Suprapubic skin (tissue), 4 donors: ENCODE measurements around the gene CFAP52. TPM values are rescaled to one million over a fixed set of nuclear protein-coding genes. Genes with fewer than 3 reads are reported as not detected.

Experiments
- DNase-seq, 2 donors: peaks; one replicate each; pipeline ENCODE4 v3.0.0-alpha.2; 2019; ENCODE audit warnings: low spot score in 2 of 2
- H3K27ac ChIP-seq: fragments of 200-600 bp; sonication (generic); one replicate; pipeline ENCODE4 v1.5.1; 2019
- H3K27me3 ChIP-seq: fragments of 200-600 bp; sonication (generic); one replicate; pipeline ENCODE4 v1.5.1; 2019
- H3K36me3 ChIP-seq: fragments of 200-600 bp; sonication (generic); one replicate; pipeline ENCODE4 v1.5.1; 2019
- H3K4me1 ChIP-seq: fragments of 200-600 bp; sonication (generic); one replicate; pipeline ENCODE4 v1.5.1; 2019
- H3K4me3 ChIP-seq: fragments of 200-600 bp; sonication (generic); one replicate; pipeline ENCODE4 v1.5.1; 2019; ENCODE audit warnings: mild to moderate bottlenecking
- H3K9me3 ChIP-seq: fragments of 200-600 bp; sonication (generic); one replicate; pipeline ENCODE4 v1.5.1; 2019
- EP300 ChIP-seq: sonication (generic); formaldehyde crosslinking; IDR thresholded peaks from one replicate; pipeline ENCODE4 v1.6.1; 2017; ENCODE audit warnings: antibody characterized with exemption
- POLR2A ChIP-seq, 2 donors: fragments of 450-650 bp; IDR thresholded peaks; one replicate each; pipeline ENCODE4 v1.6.1; 2017; ENCODE audit warnings: antibody characterized with exemption in 2 of 2, mild to moderate bottlenecking in 2 of 2, moderate library complexity in 2 of 2
- POLR2AphosphoS5 ChIP-seq, 3 donors: sonication (generic); formaldehyde crosslinking; IDR thresholded peaks; one replicate each; pipeline ENCODE4 v1.6.1; 2017; ENCODE audit warnings: antibody characterized with exemption in 3 of 3
- WGBS: methylation state at CpG from one replicate; pipeline ENCODE4 v1.1.5; 2018; 5-methylcytosine and 5-hydroxymethylcytosine counted together
- total RNA-seq, 4 donors: library from RNA; depleted of rRNA; stranded (reverse); fragments of >200 nt; gene quantifications; one replicate each; pipeline ENCODE4 v1.1.0, GENCODE V29; 2016
- TF ChIP-seq, protein P1 (sequence below), 2 donors: fragments of 200-600 bp in 1 of 2; fragments of 450-650 bp in 1 of 2; sonication (generic) in 1 of 2; IDR thresholded peaks; one replicate each; pipeline ENCODE4 v1.5.1; 2016 to 2019; ENCODE audit warnings: antibody characterized with exemption in 2 of 2, mild to moderate bottlenecking in 1 of 2, moderate library complexity in 1 of 2

Gene CFAP52
- total RNA-seq, 4 donors from 2014 or later, result not detected

DNA sequence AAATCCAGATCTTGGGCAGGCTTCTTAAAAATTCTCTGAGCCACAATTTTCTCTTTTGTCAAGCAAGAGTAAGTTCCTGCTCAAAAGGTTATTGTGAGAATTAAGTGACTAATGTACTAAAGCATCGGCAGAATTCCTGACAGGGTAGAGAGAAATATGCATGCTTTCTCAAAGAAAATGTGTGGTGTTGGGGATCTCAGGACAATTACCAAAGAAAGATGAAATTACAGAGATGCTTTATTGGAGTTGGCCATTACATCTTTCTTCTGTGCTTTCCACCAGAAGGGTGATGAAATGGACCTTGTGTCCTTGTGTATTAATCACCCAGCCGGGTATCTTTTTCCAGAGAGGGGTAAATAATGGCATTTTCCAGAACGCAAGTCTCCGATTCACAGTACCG lies 67.2 kb downstream of the CFAP52 start:
- no peak for DNase-seq
- 92% methylated on average over 5 of the region's 5 CpGs for WGBS
- H3K27ac ChIP-seq, result no peak overlapping the region
- no peak for TF ChIP-seq EP300
- TF ChIP-seq, protein P1, sequence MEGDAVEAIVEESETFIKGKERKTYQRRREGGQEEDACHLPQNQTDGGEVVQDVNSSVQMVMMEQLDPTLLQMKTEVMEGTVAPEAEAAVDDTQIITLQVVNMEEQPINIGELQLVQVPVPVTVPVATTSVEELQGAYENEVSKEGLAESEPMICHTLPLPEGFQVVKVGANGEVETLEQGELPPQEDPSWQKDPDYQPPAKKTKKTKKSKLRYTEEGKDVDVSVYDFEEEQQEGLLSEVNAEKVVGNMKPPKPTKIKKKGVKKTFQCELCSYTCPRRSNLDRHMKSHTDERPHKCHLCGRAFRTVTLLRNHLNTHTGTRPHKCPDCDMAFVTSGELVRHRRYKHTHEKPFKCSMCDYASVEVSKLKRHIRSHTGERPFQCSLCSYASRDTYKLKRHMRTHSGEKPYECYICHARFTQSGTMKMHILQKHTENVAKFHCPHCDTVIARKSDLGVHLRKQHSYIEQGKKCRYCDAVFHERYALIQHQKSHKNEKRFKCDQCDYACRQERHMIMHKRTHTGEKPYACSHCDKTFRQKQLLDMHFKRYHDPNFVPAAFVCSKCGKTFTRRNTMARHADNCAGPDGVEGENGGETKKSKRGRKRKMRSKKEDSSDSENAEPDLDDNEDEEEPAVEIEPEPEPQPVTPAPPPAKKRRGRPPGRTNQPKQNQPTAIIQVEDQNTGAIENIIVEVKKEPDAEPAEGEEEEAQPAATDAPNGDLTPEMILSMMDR (IDR thresholded peaks at IDR 0.05), result no peak
- no peak for TF ChIP-seq POLR2AphosphoS5 (IDR thresholded peaks at IDR 0.05)
- TF ChIP-seq POLR2A (IDR thresholded peaks at IDR 0.05), result no peak
- H3K9me3 ChIP-seq, result no peaks in the 10 kb centered on the region
- no peaks in the 10 kb centered on the region for H3K36me3 ChIP-seq
- no peak overlapping the region for H3K4me3 ChIP-seq
- peaks cover 24% of the 10 kb centered on the region for H3K4me1 ChIP-seq
- H3K27me3 ChIP-seq, result peaks cover 15% of the 10 kb centered on the region

DNA sequence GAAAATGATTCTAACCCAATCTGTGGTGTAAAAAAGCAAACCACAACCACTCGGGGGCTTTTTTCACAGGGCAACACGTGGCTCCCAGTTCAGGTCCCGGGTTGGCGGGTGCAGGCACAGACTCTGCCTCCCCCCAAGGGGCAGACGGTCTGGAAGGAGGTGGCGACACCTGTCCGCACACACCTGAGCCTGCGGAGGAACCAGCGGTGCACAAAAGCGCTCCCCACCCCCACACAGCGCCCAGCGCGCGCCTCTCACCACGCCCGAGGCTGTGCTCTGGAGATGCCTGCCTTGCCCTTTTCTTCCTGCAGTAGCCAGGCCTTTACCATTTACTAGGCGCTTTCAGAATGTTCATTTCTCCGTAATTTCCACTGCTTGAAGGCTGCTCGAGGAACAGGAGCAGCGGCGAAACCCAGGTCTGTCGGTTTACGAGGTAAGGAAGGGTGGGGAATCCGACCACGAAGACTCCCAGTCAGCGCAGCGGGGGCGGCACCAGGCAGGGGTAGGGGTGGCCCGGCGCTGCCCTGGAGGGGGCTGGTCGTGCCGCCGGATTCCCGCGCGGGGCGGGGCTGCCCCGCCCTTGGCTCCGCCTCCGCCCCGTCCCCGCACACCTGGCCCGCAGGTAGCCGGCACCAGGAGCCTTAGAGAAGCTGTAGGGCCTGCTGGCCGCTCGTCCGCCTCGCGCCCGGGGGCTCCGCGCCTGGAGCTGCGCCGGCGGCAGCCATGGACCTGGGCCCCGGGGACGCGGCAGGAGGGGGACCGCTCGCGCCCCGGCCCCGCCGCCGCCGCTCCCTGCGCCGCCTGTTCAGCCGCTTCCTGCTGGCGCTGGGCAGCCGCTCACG lies 68.7 kb downstream of the CFAP52 start, which contains the start of gene USP43:
Gene USP43 (plus strand): TSS at position 608 of the 842 bp plus-strand sequence. CDS start 116 bp downstream, at position 724.
- Histone ChIP-seq H3K27ac (peak within 1 kb of the TSS; percentile 31), H3K4me3 (peak within 1 kb of the TSS; percentile 69), H3K27me3 (peaks cover 18% of the 10 kb centered on the region), H3K4me1 (peaks cover 24% of the 10 kb centered on the region), H3K36me3 (no peaks in the 10 kb centered on the region), H3K9me3 (no peaks in the 10 kb centered on the region)
- TF ChIP-seq EP300, result no peak
- TF ChIP-seq, protein P1 (IDR thresholded peaks at IDR 0.05), result no peak
- TF ChIP-seq POLR2AphosphoS5 (IDR thresholded peaks at IDR 0.05), result no peak
- TF ChIP-seq POLR2A (IDR thresholded peaks at IDR 0.05), result no peak
- no CpG with 5 or more reads among the region's 72 CpGs for WGBS
- peak in 1 of 2 donors; percentile 77 for DNase-seq

- Histone ChIP-seq H3K27ac (peak overlapping the region; percentile 31), H3K27me3 (peaks cover 18% of the 10 kb centered on the region), H3K4me1 (peaks cover 24% of the 10 kb centered on the region), H3K4me3 (peak overlapping the region; percentile 69), H3K9me3 (no peaks in the 10 kb centered on the region), H3K36me3 (no peaks in the 10 kb centered on the region)
- no peak for TF ChIP-seq POLR2AphosphoS5 (IDR thresholded peaks at IDR 0.05)
- TF ChIP-seq POLR2A (IDR thresholded peaks at IDR 0.05), result no peak
- no peak for TF ChIP-seq EP300
- TF ChIP-seq, protein P1 (IDR thresholded peaks at IDR 0.05), result no peak
- DNase-seq, result peak in 1 of 2 donors; percentile 54
- WGBS, result 11% methylated on average over 10 of the region's 51 CpGs
Measured at GRCh38 chr17:9645851-9646545, 69.6 kb downstream of the CFAP52 start.

DNA sequence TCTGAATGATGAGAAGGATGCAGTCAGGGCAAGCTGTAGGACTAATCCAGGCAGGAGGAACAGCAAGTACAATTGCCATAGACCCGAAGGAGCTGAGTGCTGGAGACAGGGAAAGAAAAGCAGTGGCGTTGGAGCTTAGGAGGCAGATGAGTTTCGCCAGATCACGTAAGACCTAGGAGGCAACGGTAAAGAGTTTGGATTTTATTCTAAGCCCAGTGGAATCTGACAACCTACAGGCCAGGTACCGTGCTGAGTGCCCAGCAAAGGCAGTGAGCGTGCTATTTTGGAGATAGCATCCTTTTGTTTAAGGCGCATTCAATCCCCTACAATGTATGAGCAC lies 70.1 kb downstream of the CFAP52 start:
- peak in 1 of 2 donors; percentile 32 for DNase-seq
- TF ChIP-seq, protein P1 (IDR thresholded peaks at IDR 0.05), result no peak
- TF ChIP-seq POLR2A (IDR thresholded peaks at IDR 0.05) (no peak), EP300 (no peak)
- Histone ChIP-seq H3K9me3 (no peaks in the 10 kb centered on the region), H3K4me3 (peak overlapping the region; percentile 69), H3K27ac (no peak overlapping the region), H3K27me3 (peaks cover 18% of the 10 kb centered on the region), H3K4me1 (peaks cover 24% of the 10 kb centered on the region), H3K36me3 (no peaks in the 10 kb centered on the region)
- 72% methylated on average over 8 of the region's 8 CpGs for WGBS

DNA sequence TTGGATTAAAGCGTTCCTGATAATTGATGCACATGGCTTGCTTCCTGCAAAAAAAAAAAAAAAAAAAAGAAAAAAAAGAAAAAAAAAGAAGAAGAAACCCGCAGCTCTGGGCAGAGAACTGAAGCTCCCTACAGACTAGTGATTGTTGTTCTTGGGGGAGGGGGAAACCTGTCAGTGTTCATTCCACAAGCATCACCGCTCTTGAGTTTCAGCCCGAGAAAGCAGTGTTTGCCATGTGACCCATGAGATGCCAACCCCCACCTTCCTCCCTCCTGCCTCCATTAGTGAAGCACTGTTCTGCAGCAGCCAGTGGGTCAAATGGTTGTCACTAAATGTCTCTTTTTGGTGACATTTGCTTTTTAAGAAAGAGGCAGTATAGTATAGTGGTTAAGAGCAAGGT lies 70.6 kb downstream of the CFAP52 start:
- no peaks in the 10 kb centered on the region for H3K9me3 ChIP-seq
- peaks cover 18% of the 10 kb centered on the region for H3K27me3 ChIP-seq
- H3K4me1 ChIP-seq, result peaks cover 24% of the 10 kb centered on the region
- no peak overlapping the region for H3K4me3 ChIP-seq
- TF ChIP-seq POLR2AphosphoS5 (IDR thresholded peaks at IDR 0.05) (no peak), EP300 (no peak)
- TF ChIP-seq, protein P1 (IDR thresholded peaks at IDR 0.05), result no peak
- no peaks in the 10 kb centered on the region for H3K36me3 ChIP-seq
- H3K27ac ChIP-seq, result no peak overlapping the region
- WGBS, result 51% methylated on average over 4 of the region's 4 CpGs
- peak in 1 of 2 donors; percentile 32 for DNase-seq
